Lower leg skin (tissue), 3 donors: ENCODE measurements around the gene HTR2B.

Source experiments
- POLR2A ChIP-seq, 2 donors: fragments of 450-650 bp; IDR thresholded peaks; one replicate each; pipeline ENCODE4 v1.6.1; 2016 to 2017; ENCODE audit warnings: antibody characterized with exemption in 2 of 2, mild to moderate bottlenecking in 1 of 2, moderate library complexity in 1 of 2
- TF ChIP-seq, protein P1 (sequence below), 3 donors: fragments of 450-650 bp; IDR thresholded peaks; one replicate each; pipeline ENCODE4 v1.5.1; 2016; ENCODE audit warnings: antibody characterized with exemption in 3 of 3, mild to moderate bottlenecking in 3 of 3, moderate library complexity in 2 of 3

DNA sequence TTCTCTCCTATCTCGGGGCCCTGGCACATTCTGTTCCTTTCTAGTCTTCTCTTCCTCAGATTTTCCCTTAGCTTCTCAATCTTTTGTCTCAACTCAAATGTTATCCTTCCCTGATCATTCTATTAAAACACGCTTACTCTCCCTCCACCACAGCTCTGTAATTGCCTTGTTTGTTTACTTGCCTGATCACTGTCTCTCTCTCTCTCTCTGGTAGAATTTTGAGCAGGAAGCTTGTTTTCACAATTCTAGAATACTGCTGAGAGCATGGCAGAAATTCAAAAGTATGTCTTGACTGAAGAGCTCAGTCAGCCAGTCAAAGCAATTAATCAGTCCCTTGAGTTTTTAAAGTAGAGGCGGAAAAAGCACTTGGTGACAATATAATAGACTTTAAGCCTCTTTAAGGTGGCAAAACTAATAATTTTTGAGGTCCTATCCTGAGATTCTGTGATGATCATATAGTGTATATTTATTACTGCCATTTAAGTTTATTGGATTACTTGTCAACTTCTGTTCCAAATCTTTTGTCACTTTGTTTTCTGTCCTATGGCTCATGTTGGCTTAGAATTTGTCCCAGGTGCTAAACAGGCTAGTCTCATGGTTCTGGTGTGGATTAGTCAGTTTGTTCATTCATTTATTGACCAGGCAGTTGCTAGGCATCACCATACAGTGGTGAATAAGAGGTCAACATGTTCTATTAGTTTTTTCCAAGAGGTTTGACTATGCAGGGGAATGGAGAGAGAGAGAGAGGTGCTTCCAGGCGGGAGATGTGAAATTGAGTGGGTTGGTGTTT lies 65.9 kb downstream of the HTR2B start:
- TF ChIP-seq, protein P1, sequence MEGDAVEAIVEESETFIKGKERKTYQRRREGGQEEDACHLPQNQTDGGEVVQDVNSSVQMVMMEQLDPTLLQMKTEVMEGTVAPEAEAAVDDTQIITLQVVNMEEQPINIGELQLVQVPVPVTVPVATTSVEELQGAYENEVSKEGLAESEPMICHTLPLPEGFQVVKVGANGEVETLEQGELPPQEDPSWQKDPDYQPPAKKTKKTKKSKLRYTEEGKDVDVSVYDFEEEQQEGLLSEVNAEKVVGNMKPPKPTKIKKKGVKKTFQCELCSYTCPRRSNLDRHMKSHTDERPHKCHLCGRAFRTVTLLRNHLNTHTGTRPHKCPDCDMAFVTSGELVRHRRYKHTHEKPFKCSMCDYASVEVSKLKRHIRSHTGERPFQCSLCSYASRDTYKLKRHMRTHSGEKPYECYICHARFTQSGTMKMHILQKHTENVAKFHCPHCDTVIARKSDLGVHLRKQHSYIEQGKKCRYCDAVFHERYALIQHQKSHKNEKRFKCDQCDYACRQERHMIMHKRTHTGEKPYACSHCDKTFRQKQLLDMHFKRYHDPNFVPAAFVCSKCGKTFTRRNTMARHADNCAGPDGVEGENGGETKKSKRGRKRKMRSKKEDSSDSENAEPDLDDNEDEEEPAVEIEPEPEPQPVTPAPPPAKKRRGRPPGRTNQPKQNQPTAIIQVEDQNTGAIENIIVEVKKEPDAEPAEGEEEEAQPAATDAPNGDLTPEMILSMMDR (IDR thresholded peaks at IDR 0.05), result no peak
- no peak for TF ChIP-seq POLR2A (IDR thresholded peaks at IDR 0.05)
